Peyer's patch (tissue), 4 donors: Measurements from ENCODE around the gene KCNQ1.

ENCODE experiments used
- POLR2A ChIP-seq, 2 donors: fragments of 450-650 bp; IDR thresholded peaks; one replicate each; pipeline ENCODE4 v1.5.1; 2017; ENCODE audit warnings: antibody characterized with exemption in 2 of 2, mild to moderate bottlenecking in 2 of 2, moderate library complexity in 2 of 2
- TF ChIP-seq, protein P1 (sequence below), 6 experiments: fragments of 450-650 bp in 4 of 6; fragments of 200-600 bp in 2 of 6; sonication (generic) in 1 of 6; IDR thresholded peaks; one replicate each; pipeline ENCODE4 v1.5.1; 2017 to 2019; ENCODE audit warnings: antibody characterized with exemption in 6 of 6, mild to moderate bottlenecking in 3 of 6, moderate library complexity in 1 of 6

DNA sequence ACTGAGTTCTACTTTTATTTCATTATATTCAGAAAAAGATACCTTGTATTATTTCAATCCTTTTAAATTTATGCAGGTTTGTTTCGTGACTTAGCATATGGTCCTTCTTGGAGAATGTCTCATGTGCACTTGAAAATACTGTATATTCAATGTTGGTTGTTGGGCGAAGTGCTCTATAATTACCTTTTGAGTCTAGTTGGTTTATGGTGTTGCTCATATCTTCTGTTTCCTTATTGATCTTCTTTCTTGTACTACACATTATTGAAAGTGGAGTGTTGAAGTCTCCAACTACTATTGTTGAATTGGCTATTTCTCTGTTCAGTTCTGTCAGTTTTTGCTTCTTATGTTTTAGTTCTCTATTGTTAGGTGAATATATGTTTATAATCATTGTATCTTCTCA lies 164.5 kb downstream of the KCNQ1 start:
- TF ChIP-seq, protein P1, sequence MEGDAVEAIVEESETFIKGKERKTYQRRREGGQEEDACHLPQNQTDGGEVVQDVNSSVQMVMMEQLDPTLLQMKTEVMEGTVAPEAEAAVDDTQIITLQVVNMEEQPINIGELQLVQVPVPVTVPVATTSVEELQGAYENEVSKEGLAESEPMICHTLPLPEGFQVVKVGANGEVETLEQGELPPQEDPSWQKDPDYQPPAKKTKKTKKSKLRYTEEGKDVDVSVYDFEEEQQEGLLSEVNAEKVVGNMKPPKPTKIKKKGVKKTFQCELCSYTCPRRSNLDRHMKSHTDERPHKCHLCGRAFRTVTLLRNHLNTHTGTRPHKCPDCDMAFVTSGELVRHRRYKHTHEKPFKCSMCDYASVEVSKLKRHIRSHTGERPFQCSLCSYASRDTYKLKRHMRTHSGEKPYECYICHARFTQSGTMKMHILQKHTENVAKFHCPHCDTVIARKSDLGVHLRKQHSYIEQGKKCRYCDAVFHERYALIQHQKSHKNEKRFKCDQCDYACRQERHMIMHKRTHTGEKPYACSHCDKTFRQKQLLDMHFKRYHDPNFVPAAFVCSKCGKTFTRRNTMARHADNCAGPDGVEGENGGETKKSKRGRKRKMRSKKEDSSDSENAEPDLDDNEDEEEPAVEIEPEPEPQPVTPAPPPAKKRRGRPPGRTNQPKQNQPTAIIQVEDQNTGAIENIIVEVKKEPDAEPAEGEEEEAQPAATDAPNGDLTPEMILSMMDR (IDR thresholded peaks at IDR 0.05), result no peak
- TF ChIP-seq POLR2A (IDR thresholded peaks at IDR 0.05), result no peak
